H1 (cell line): ENCODE results near the gene FHL2. TPM values are rescaled to one million over a fixed set of nuclear protein-coding genes. Genes with fewer than 3 reads are reported as not detected.

Experiments used
- BCL11A ChIP-seq, 2 experiments: IDR thresholded peaks; one replicate each; pipeline ENCODE4 v1.6.1; 2011; ENCODE audit warnings: low read depth in 2 of 2, low read length in 2 of 2, mild to moderate bottlenecking in 2 of 2
- CBX8 ChIP-seq: fragments of 300-800, 300-1000 bp; sonication (generic); IDR thresholded peaks from 2 replicates; pipeline ENCODE4 v1.7.1; 2016; ENCODE audit warnings: low read depth, low read length, borderline replicate concordance
- CHD7 ChIP-seq: fragments of 300-600 bp; sonication (generic); IDR thresholded peaks from 2 replicates; pipeline ENCODE4 v1.7.1; 2012; ENCODE audit warnings: low read length, moderate library complexity, mild to moderate bottlenecking, inconsistent platforms; ENCODE audit not compliant: insufficient replicate concordance
- E2F6 ChIP-seq: IDR thresholded peaks from 2 replicates; pipeline ENCODE4 v1.6.1; 2012; ENCODE audit warnings: inconsistent platforms
- SAP30 ChIP-seq: fragments of 300-600 bp; sonication (generic); IDR thresholded peaks from 2 replicates; pipeline ENCODE4 v1.7.1; 2012; ENCODE audit warnings: low read length, moderate library complexity, mild to moderate bottlenecking, inconsistent platforms; ENCODE audit not compliant: insufficient read depth, insufficient replicate concordance
- SIN3A ChIP-seq, 2 experiments: IDR thresholded peaks in 1 of 2; conservative IDR thresholded peaks in 1 of 2; 2 replicates each; pipeline ENCODE4 v1.6.1; 2011 to 2012; ENCODE audit warnings: low read length in 2 of 2, improper control_type of control experiment in 1 of 2, low read depth in 1 of 2, mild to moderate bottlenecking in 1 of 2
- polyA plus RNA-seq, 7 experiments: library from polyadenylated mRNA; depleted of rRNA in 3 of 7; stranded (reverse) in 5 of 7; unstranded in 2 of 7; fragments of >200 nt in 5 of 7; fragments of 200-250 nt in 2 of 7; gene quantifications; 1 replicate in 5 of 7; 2 replicates in 1 of 7; 4 replicates in 1 of 7; pipeline versions ENCODE4 v1.2.1 to v1.2.3, GENCODE V29; 2011 to 2013; ENCODE audit warnings: missing spikeins in 2 of 7, mixed read lengths in 2 of 7
- total RNA-seq: library from RNA; stranded (reverse); fragmentation: NEBNext Ultra II Directional; extraction: Animal tissue kit (Norgen Biotek cat#: 25700); gene quantifications from 2 replicates; pipeline ENCODE4 v1.2.1, GENCODE V29; 2021
- TF ChIP-seq, protein P1 (sequence below), 3 experiments: IDR thresholded peaks; 1 replicate in 2 of 3; 2 replicates in 1 of 3; pipeline versions ENCODE4 v1.5.1 to v1.6.1; 2011; ENCODE audit warnings: low read length in 3 of 3, mild to moderate bottlenecking in 3 of 3, inconsistent platforms in 2 of 3, low read depth in 1 of 3, moderate library complexity in 1 of 3; ENCODE audit not compliant: insufficient read depth in 1 of 3; ENCODE audit errors: control extremely low read depth in 1 of 3

Gene FHL2
- total and polyA plus RNA-seq, 2 of the 8 experiments (the other 6 are each of a cell fraction or from before 2014, with no cell fraction given): 33.2 to 64.3 TPM

GRCh38 chr2:105376789-105377240 lies 22.0 kb downstream of the FHL2 start (continued):
- TF ChIP-seq CHD7 (no peak), SAP30 (no peak), SIN3A (conservative IDR thresholded peaks at IDR 0.05 in 1 of 2, IDR thresholded peaks at IDR 0.05 in 1 of 2; ENCODE audit: low read depth in 1 of 2, low read length in 2 of 2) (no peak), BCL11A (IDR thresholded peaks at IDR 0.05; ENCODE audit: low read depth in 2 of 2, low read length in 2 of 2) (no peak), E2F6 (no peak), CBX8 (no peak)
- TF ChIP-seq, protein P1, sequence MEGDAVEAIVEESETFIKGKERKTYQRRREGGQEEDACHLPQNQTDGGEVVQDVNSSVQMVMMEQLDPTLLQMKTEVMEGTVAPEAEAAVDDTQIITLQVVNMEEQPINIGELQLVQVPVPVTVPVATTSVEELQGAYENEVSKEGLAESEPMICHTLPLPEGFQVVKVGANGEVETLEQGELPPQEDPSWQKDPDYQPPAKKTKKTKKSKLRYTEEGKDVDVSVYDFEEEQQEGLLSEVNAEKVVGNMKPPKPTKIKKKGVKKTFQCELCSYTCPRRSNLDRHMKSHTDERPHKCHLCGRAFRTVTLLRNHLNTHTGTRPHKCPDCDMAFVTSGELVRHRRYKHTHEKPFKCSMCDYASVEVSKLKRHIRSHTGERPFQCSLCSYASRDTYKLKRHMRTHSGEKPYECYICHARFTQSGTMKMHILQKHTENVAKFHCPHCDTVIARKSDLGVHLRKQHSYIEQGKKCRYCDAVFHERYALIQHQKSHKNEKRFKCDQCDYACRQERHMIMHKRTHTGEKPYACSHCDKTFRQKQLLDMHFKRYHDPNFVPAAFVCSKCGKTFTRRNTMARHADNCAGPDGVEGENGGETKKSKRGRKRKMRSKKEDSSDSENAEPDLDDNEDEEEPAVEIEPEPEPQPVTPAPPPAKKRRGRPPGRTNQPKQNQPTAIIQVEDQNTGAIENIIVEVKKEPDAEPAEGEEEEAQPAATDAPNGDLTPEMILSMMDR (IDR thresholded peaks at IDR 0.05; ENCODE audit: control extremely low read depth in 1 of 3, insufficient read depth in 1 of 3, low read depth in 1 of 3, low read length in 3 of 3): no peak
